ENCODE results near the gene RGS9. TPM values are rescaled to one million over a fixed set of nuclear protein-coding genes. Genes with fewer than 3 reads are reported as not detected.
A peak's percentile ranks its signal among the peaks of the same experiment; 100 is the strongest.

The RGS9 gene
- polyA plus RNA-seq, 2 of the 4 experiments (the other 2 are of a cell fraction), result 6.9 to 14.3 TPM

- Histone ChIP-seq H3K9me3 (no peaks in the 10 kb centered on the region), H3K27ac (no peak overlapping the region), H3K4me3 (no peak overlapping the region), H3K4me2 (no peak overlapping the region), H3K4me1 (0 out of 3 replicates have a peak, but pooled peaks cover 5% of the 10 kb centered on the region)
- ATAC-seq (no peak), FAIRE-seq (no peak), DNase-seq (ENCODE audit: low read depth in 1 of 2, low spot score in 1 of 2) (no peak)
- CTCF ChIA-PET, result interaction anchor here (1.0 to 1.6 kb wide), 3 partner anchors 8 to 31 kb away, joined by 3 to 4 read pairs (median 3); no protein-coding TSS in a partner anchor
- WGBS (ENCODE audit: missing lambda C conversion rate), result 64% methylated on average over 4 of the region's 4 CpGs
- no peak for TF ChIP-seq ZC3H11A (IDR thresholded peaks at IDR 0.05)
- TF ChIP-seq RNF2 (IDR thresholded peaks at IDR 0.05; ENCODE audit: borderline replicate concordance, low read depth), result no peak
- no peak for TF ChIP-seq CHD4 (IDR thresholded peaks at IDR 0.05; ENCODE audit: borderline replicate concordance)
- POLR2A ChIA-PET, result no interaction called here
Measured at GRCh38 chr17:65246252-65246651, 109.1 kb downstream of the RGS9 start.

GRCh38 chr17:65249774-65250173 is 112.6 kb downstream of the RGS9 start:
- FAIRE-seq (no peak), DNase-seq (ENCODE audit: low read depth in 1 of 2, low spot score in 1 of 2) (peak in 1 of 2 experiments; percentile 19), ATAC-seq (no peak; a peak in 1 of 6 replicates)
- Histone ChIP-seq H3K4me2 (peak overlapping the region; percentile 15; the same call in 1 of the 3 replicates), H3K9me3 (0 out of 3 replicates have a peak, but pooled peaks cover 3% of the 10 kb centered on the region), H3K4me1 (0 out of 3 replicates have a peak, but pooled peaks cover 5% of the 10 kb centered on the region), H3K27ac (no peak overlapping the region), H3K4me3 (no peak overlapping the region)
- CTCF ChIA-PET, result interaction anchor here (0.6 to 2.6 kb wide), 3 partner anchors 18 to 32 kb away, joined by 3 to 10 read pairs (median 4); no protein-coding TSS in a partner anchor
- TF ChIP-seq POLR2AphosphoS2 (conservative IDR thresholded peaks at IDR 0.05; ENCODE audit: low read length) (no peak), RARB (CRISPR knock-in tag; IDR thresholded peaks at IDR 0.05) (no peak), TP53 (CRISPR knock-in tag; IDR thresholded peaks at IDR 0.05) (no peak), HMGXB4 (CRISPR knock-in tag; IDR thresholded peaks at IDR 0.05; ENCODE audit: borderline replicate concordance) (no peak), MAZ (IDR thresholded peaks at IDR 0.05; ENCODE audit: borderline replicate concordance, low read depth, low read length) (no peak), CBX8 (IDR thresholded peaks at IDR 0.05) (no peak), KDM1A (IDR thresholded peaks at IDR 0.05; ENCODE audit: low read depth) (no peak), JUN (IDR thresholded peaks at IDR 0.05) (no peak), HOXB5 (CRISPR knock-in tag; IDR thresholded peaks at IDR 0.05) (no peak), PBX3 (IDR thresholded peaks at IDR 0.05) (no peak)
- WGBS (ENCODE audit: missing lambda C conversion rate), result 90% methylated on average over 2 of the region's 2 CpGs
- POLR2A ChIA-PET, result no interaction called here

- TF ChIP-seq ATOH8 (CRISPR knock-in tag; IDR thresholded peaks at IDR 0.05; ENCODE audit: low read depth) (no peak), EHMT2 (IDR thresholded peaks at IDR 0.05; ENCODE audit: low read depth) (peak; percentile 60), CHD2 (IDR thresholded peaks at IDR 0.05; ENCODE audit: low read length, partially characterized antibody) (no peak), CTCF (IDR thresholded peaks at IDR 0.05) (no peak), REST (IDR thresholded peaks at IDR 0.05) (peak; percentile 91), RAD21 (conservative IDR thresholded peaks at IDR 0.05 in 1 of 2, IDR thresholded peaks at IDR 0.05 in 1 of 2) (no peak), HDAC2 (IDR thresholded peaks at IDR 0.05) (no peak), NR3C1 (IDR thresholded peaks at IDR 0.05) (no peak), E2F6 (IDR thresholded peaks at IDR 0.05; ENCODE audit: borderline replicate concordance, low read depth) (no peak)
- Histone ChIP-seq H3K4me3 (no peak overlapping the region), H3K9me3 (peaks cover 12% of the 10 kb centered on the region; the same call in 1 of the 3 replicates), H3K4me1 (0 out of 3 replicates have a peak, but pooled peaks cover 5% of the 10 kb centered on the region), H3K27ac (no peak overlapping the region), H3K4me2 (no peak overlapping the region)
- ChIA-PET POLR2A (no interaction called here), CTCF (interaction anchor here (0.8 to 2.4 kb wide), 6 partner anchors 9 to 911 kb away, joined by 3 to 7 read pairs (median 4); no protein-coding TSS in a partner anchor)
- 0% methylated on average over 1 of the region's 1 CpG for WGBS (ENCODE audit: missing lambda C conversion rate)
- ATAC-seq (peak; percentile 33 to 64; a peak in 2 of 6 replicates), FAIRE-seq (no peak), DNase-seq (ENCODE audit: low read depth in 1 of 2, low spot score in 1 of 2) (no peak)
Measured at GRCh38 chr17:65254166-65254565, 117.0 kb downstream of the RGS9 start.

Data from A549 (cell line).